ENCODE measurements around the gene ZNF683. TPM values are rescaled to one million over a fixed set of nuclear protein-coding genes. Genes with fewer than 3 reads are reported as not detected.

ZNF683 gene
- total RNA-seq, 2 experiments from 2014 or later, result 0.41 TPM; not detected in 1

- intact Hi-C loops (cut with DNase I, micrococcal nuclease), result loop anchor here in 1 of 2 experiments (2.0 kb wide), 1 partner anchor 20 kb away; no protein-coding TSS in a partner anchor
Measured at GRCh38 chr1:26378879-26379251, 6.3 kb upstream of the ZNF683 start.

GRCh38 chr1:26378088-26378878 is 5.7 kb upstream of the ZNF683 start:
- Mint-ChIP-seq H3K27me3 (no peaks in the 10 kb centered on the region), H3K4me1 (ENCODE audit: low read depth) (peaks cover 72% of the 10 kb centered on the region), H3K27ac (peak overlapping the region; percentile 92), H3K4me3 (peak overlapping the region; percentile 74), H3K36me3 (ENCODE audit: low read depth) (no peaks in the 10 kb centered on the region), H3K9me3 (no peaks in the 10 kb centered on the region)
- no peak for TF ChIP-seq CTCF (IDR thresholded peaks at IDR 0.05)
- ATAC-seq (ENCODE audit: poor library complexity), result peak; percentile 92
- peak overlapping the region; percentile 53 to 60 for H3K27ac ChIP-seq (ENCODE audit: low read depth in 1 of 2, low read length in 2 of 2)
- peak; percentile 56 to 94 (median 76) for DNase-seq
- peaks cover 77% of the 10 kb centered on the region for H3K4me1 ChIP-seq (ENCODE audit: insufficient read depth, low read length)
- ChIA-PET CTCF (interaction anchor here (0.6 to 3.5 kb wide), 13 partner anchors 13 to 777 kb away, joined by 3 to 16 read pairs (median 5); partner anchors contain the start of genes CEP85, SLC9A1 and ZNF593), POLR2A (interaction anchor here (0.6 to 4.7 kb wide), 19 partner anchors 8 to 701 kb away, joined by 3 to 55 read pairs (median 6); partner anchors contain the start of genes CD52, CEP85, DHDDS and PDIK1L)
- intact Hi-C loops (cut with DNase I, micrococcal nuclease), result loop anchor here in 1 of 2 experiments (2.0 kb wide), 1 partner anchor 19 kb away; no protein-coding TSS in a partner anchor
- no peaks in the 10 kb centered on the region for H3K36me3 ChIP-seq (ENCODE audit: insufficient read depth, low read length)
- H3K4me3 ChIP-seq (ENCODE audit: low read length), result peak overlapping the region; percentile 22
- H3K27me3 ChIP-seq (ENCODE audit: control insufficient read depth in 1 of 2, insufficient read depth in 2 of 2, low read length in 2 of 2), result no peaks in the 10 kb centered on the region
- no peaks in the 10 kb centered on the region for H3K9me3 ChIP-seq (ENCODE audit: control insufficient read depth in 1 of 2, insufficient read depth in 1 of 2, low read length in 2 of 2)

More at GRCh38 chr1:26378879-26379251, 6.3 kb upstream of the ZNF683 start:
- Mint-ChIP-seq H3K36me3 (ENCODE audit: low read depth) (no peaks in the 10 kb centered on the region), H3K9me3 (no peaks in the 10 kb centered on the region), H3K27ac (peak overlapping the region; percentile 92), H3K4me3 (peak overlapping the region; percentile 74), H3K27me3 (no peaks in the 10 kb centered on the region), H3K4me1 (ENCODE audit: low read depth) (peaks cover 67% of the 10 kb centered on the region)
- ChIA-PET POLR2A (interaction anchor here (0.7 to 4.7 kb wide), 15 partner anchors 11 to 145 kb away, joined by 3 to 55 read pairs (median 10); partner anchors contain the start of genes CD52, CEP85, DHDDS and SH3BGRL3), CTCF (interaction anchor here (0.8 to 3.5 kb wide), 10 partner anchors 12 to 209 kb away, joined by 3 to 16 read pairs (median 8); partner anchors contain the start of genes CEP85 and ZNF593)
- ATAC-seq (ENCODE audit: poor library complexity) (no peak), DNase-seq (no peak)
- Histone ChIP-seq H3K36me3 (ENCODE audit: insufficient read depth, low read length) (no peaks in the 10 kb centered on the region), H3K4me1 (ENCODE audit: insufficient read depth, low read length) (peaks cover 76% of the 10 kb centered on the region), H3K27ac (ENCODE audit: low read depth in 1 of 2, low read length in 2 of 2) (peak overlapping the region; percentile 13 to 60), H3K27me3 (ENCODE audit: control insufficient read depth in 1 of 2, insufficient read depth in 2 of 2, low read length in 2 of 2) (no peaks in the 10 kb centered on the region), H3K9me3 (ENCODE audit: control insufficient read depth in 1 of 2, insufficient read depth in 1 of 2, low read length in 2 of 2) (no peaks in the 10 kb centered on the region), H3K4me3 (ENCODE audit: low read length) (no peak overlapping the region)
- TF ChIP-seq CTCF (IDR thresholded peaks at IDR 0.05), result no peak

GRCh38 chr1:26376050-26376449 is 3.5 kb upstream of the ZNF683 start:
- no peak for DNase-seq
- Mint-ChIP-seq H3K27me3 (no peaks in the 10 kb centered on the region), H3K4me1 (ENCODE audit: low read depth) (peaks cover 90% of the 10 kb centered on the region), H3K27ac (peak overlapping the region; percentile 92), H3K9me3 (peaks cover under 1% of the 10 kb centered on the region), H3K4me3 (peak overlapping the region; percentile 34), H3K36me3 (ENCODE audit: low read depth) (no peaks in the 10 kb centered on the region)
- H3K27me3 ChIP-seq (ENCODE audit: control insufficient read depth in 1 of 2, insufficient read depth in 2 of 2, low read length in 2 of 2), result no peaks in the 10 kb centered on the region
- H3K9me3 ChIP-seq (ENCODE audit: control insufficient read depth in 1 of 2, insufficient read depth in 1 of 2, low read length in 2 of 2), result no peaks in the 10 kb centered on the region
- ChIA-PET CTCF (interaction anchor here (0.7 to 3.9 kb wide), 4 partner anchors 12 to 1144 kb away, joined by 3 to 22 read pairs (median 12); partner anchors contain the start of gene SYF2), POLR2A (no interaction called here)
- intact Hi-C loops (cut with DNase I, micrococcal nuclease), result no loop called here
- ATAC-seq (ENCODE audit: poor library complexity), result no peak
- H3K4me1 ChIP-seq (ENCODE audit: insufficient read depth, low read length), result peaks cover 94% of the 10 kb centered on the region
- H3K27ac ChIP-seq (ENCODE audit: low read depth in 1 of 2, low read length in 2 of 2), result peak overlapping the region in 1 of 2 donors; percentile 52
- no peaks in the 10 kb centered on the region for H3K36me3 ChIP-seq (ENCODE audit: insufficient read depth, low read length)
- TF ChIP-seq CTCF (IDR thresholded peaks at IDR 0.05), result no peak
- no peak overlapping the region for H3K4me3 ChIP-seq (ENCODE audit: low read length)
